Stimulated activated effector memory CD8-positive, alpha-beta T cell treated with anti-CD3 and anti-CD28 coated beads, Interleukin-12 subunit alpha, Interleukin-12 subunit beta, amount 100 ng/mL, for 72 hours (primary cell): ENCODE measurements around the gene TTC5.

Experiments used
- ATAC-seq: fragments of 150-1000 bp; cut with Tn5 transposase; 2 replicates; pipeline ENCODE4 v1.10.0; 2021
- DNase-seq, 2 donors: peaks; one replicate each; pipeline ENCODE4 v3.0.0; 2021 to 2022; ENCODE audit warnings: low spot score in 2 of 2
- H3K27ac Mint-ChIP-seq: one replicate; pipeline ENCODE4 v1.8.0; 2022; ENCODE audit warnings: mild to moderate bottlenecking, mixed read lengths
- H3K36me3 Mint-ChIP-seq: one replicate; pipeline ENCODE4 v1.8.0; 2022; ENCODE audit warnings: mild to moderate bottlenecking, mixed read lengths
- H3K4me1 Mint-ChIP-seq: one replicate; pipeline ENCODE4 v1.8.0; 2022; ENCODE audit warnings: mixed read lengths
- H3K4me3 Mint-ChIP-seq: one replicate; pipeline ENCODE4 v1.8.0; 2022; ENCODE audit warnings: mild to moderate bottlenecking, mixed read lengths
- H3K9me3 Mint-ChIP-seq: one replicate; pipeline ENCODE4 v1.8.0; 2022; ENCODE audit warnings: mixed read lengths

Gene TTC5

DNA sequence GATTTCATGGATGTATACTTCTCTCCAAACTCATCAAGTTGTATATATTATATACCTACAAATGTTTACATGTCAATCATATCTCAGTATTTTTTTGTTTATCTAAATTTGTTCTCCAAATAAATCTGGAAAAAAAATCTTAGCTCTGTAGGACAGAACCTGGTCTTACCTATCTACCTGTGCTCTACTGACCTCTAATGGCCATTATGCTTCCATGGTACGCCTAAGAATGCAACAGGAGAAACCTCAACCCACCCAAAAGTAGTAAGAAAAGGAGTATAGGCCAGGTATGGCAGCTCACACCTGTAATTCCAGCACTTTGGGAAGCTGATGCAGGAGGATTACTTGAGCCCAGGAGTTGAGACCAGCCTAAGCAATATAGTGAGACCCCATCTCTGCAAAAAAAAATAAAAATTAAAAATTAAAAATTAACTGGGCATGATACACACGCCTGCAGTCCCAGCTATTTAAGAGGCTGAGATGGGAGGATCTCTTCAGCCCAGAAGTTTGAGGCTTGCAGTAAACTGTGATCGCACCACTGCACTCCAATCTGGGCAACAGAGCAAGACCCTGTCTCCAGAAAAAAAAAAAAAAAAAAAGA, 58.0 kb downstream of the TTC5 start:
- peaks cover 5% of the 10 kb centered on the region for H3K9me3 Mint-ChIP-seq
- H3K4me3 Mint-ChIP-seq = no peak overlapping the region
- no peaks in the 10 kb centered on the region for H3K36me3 Mint-ChIP-seq
- ATAC-seq = no peak
- DNase-seq = no peak
- no peaks in the 10 kb centered on the region for H3K4me1 Mint-ChIP-seq
- no peak overlapping the region for H3K27ac Mint-ChIP-seq
